Neural progenitor cell (in vitro differentiated cells): ENCODE results near the gene UTP11. TPM values are rescaled to one million over a fixed set of nuclear protein-coding genes. Genes with fewer than 3 reads are reported as not detected.

Experiments
- DNase-seq: peaks from one replicate; pipeline ENCODE4 v3.0.0-alpha.2; 2016; ENCODE audit warnings: low spot score
- H2AFZ ChIP-seq: fragments of 200-600 bp; sonication (generic); replicated peaks from 2 replicates; pipeline ENCODE4 v1.6.1; 2016; ENCODE audit warnings: antibody characterized with exemption
- H3F3A ChIP-seq: fragments of 200-600 bp; sonication (generic); 2 replicates; pipeline ENCODE4 v1.6.1; 2016; ENCODE audit warnings: antibody characterized with exemption, low read depth
- H3K27ac ChIP-seq: fragments of 200-600 bp; sonication (generic); 2 replicates; pipeline ENCODE4 v1.5.1; 2016; ENCODE audit warnings: mild to moderate bottlenecking
- H3K27me3 ChIP-seq: fragments of 200-600 bp; sonication (generic); 2 replicates; pipeline ENCODE4 v1.6.1; 2016; ENCODE audit warnings: mild to moderate bottlenecking, moderate library complexity
- H3K36me3 ChIP-seq: fragments of 200-600 bp; sonication (generic); 2 replicates; pipeline ENCODE4 v1.5.1; 2016
- H3K4me1 ChIP-seq: fragments of 200-600 bp; sonication (generic); 2 replicates; pipeline ENCODE4 v1.6.1; 2016; ENCODE audit warnings: mixed run types
- H3K4me2 ChIP-seq: fragments of 200-600 bp; sonication (generic); 2 replicates; pipeline ENCODE4 v1.6.1; 2016
- H3K4me3 ChIP-seq: fragments of 200-600 bp; sonication (generic); 2 replicates; pipeline ENCODE4 v1.5.1; 2016
- H3K79me2 ChIP-seq: fragments of 200-600 bp; sonication (generic); 2 replicates; pipeline ENCODE4 v1.6.1; 2016; ENCODE audit warnings: low read depth
- H3K9ac ChIP-seq: fragments of 200-600 bp; sonication (generic); 2 replicates; pipeline ENCODE4 v1.6.1; 2016
- H3K9me3 ChIP-seq: fragments of 200-600 bp; sonication (generic); 2 replicates; pipeline ENCODE4 v1.5.1; 2016; ENCODE audit warnings: low read depth
- H4K20me1 ChIP-seq: fragments of 200-600 bp; sonication (generic); 2 replicates; pipeline ENCODE4 v1.6.1; 2016; ENCODE audit warnings: low read depth
- H3K27ac Mint-ChIP-seq: 3 replicates; pipeline ENCODE4 v1.8.0; 2021; ENCODE audit warnings: mixed read lengths
- H3K27me3 Mint-ChIP-seq: 2 replicates; pipeline ENCODE4 v1.8.0; 2022; ENCODE audit warnings: low read depth, mild to moderate bottlenecking, inconsistent platforms, moderate library complexity, mixed read lengths; ENCODE audit not compliant: insufficient read depth
- H3K36me3 Mint-ChIP-seq: 3 replicates; pipeline ENCODE4 v1.8.0; 2021; ENCODE audit warnings: mixed read lengths
- H3K4me1 Mint-ChIP-seq: 3 replicates; pipeline ENCODE4 v1.8.0; 2021; ENCODE audit warnings: mixed read lengths
- H3K4me3 Mint-ChIP-seq: 3 replicates; pipeline ENCODE4 v1.8.0; 2021; ENCODE audit warnings: mild to moderate bottlenecking, moderate library complexity, mixed read lengths
- H3K9me3 Mint-ChIP-seq: 3 replicates; pipeline ENCODE4 v1.8.0; 2020; ENCODE audit warnings: mixed read lengths
- CTCF ChIP-seq: fragments of 200-600 bp; sonication (generic); IDR thresholded peaks from 2 replicates; pipeline ENCODE4 v1.5.1; 2017; ENCODE audit warnings: antibody characterized with exemption, mild to moderate bottlenecking
- EZH2 ChIP-seq: fragments of 200-600 bp; sonication (generic); IDR thresholded peaks from 2 replicates; pipeline ENCODE4 v1.6.1; 2017; ENCODE audit warnings: antibody characterized with exemption, mild to moderate bottlenecking, moderate library complexity
- EZH2phosphoT487 ChIP-seq: fragments of 200-600 bp; sonication (generic); IDR thresholded peaks from 2 replicates; pipeline ENCODE4 v1.6.1; 2017; ENCODE audit warnings: antibody characterized with exemption
- total RNA-seq: library from RNA; depleted of rRNA; stranded (reverse); fragments of >200 nt; gene quantifications from 2 replicates; pipeline ENCODE4 v1.2.3, GENCODE V29; 2015; ENCODE audit warnings: low replicate concordance

Gene UTP11
- total RNA-seq, 1 donor from 2014 or later = 86.0 TPM

DNA sequence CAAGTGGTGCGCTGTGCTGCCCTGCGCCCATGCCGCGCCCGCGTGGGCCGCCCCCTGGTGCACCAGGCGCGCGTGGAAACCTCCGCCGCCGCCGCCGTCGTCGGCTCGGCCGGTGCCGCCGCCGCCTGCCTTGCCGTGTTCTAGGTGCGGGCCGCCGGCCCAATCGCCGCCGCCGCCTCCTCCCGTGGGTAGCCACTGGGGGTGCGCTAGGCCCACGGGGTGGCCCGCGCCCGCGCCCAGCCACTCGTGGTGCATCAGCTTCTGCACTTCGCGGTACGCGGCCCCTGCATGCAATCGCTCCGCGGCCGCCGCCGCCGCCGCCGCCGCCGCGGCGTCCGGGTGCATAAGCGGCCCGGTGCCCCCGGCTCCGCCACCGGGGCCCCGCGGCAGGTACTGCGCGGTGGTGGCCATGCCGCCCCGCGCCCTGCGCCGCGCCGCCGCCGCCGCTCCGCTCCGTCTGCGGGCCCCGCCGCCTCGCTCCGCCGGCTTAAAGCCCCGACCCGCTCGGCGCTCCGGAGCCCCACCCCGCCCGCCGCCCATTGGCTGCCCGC is 33.9 kb downstream of the UTP11 start, which contains the start of gene POU3F1:
Gene POU3F1 (minus strand): TSS at position 461 of the 551 bp plus-strand sequence. CDS start 50 bp downstream, at position 411.
- peak; percentile 97 for DNase-seq
- peaks cover 60% of the 10 kb centered on the region for H3K4me1 Mint-ChIP-seq
- H3K4me1 ChIP-seq = peaks cover 55% of the 10 kb centered on the region
- H3K27ac ChIP-seq = peak within 1 kb of the TSS; percentile 18
- no peak for TF ChIP-seq EZH2phosphoT487
- TF ChIP-seq CTCF = no peak
- TF ChIP-seq EZH2 = no peak
- peak within 1 kb of the TSS; percentile 87 for H3K4me3 Mint-ChIP-seq
- H3K9me3 ChIP-seq = no peaks in the 10 kb centered on the region
- H3F3A ChIP-seq = peaks cover 54% of the 10 kb centered on the region
- H3K36me3 ChIP-seq = no peaks in the 10 kb centered on the region
- no peaks in the 10 kb centered on the region for H3K9me3 Mint-ChIP-seq
- H3K27me3 Mint-ChIP-seq = peaks cover 44% of the 10 kb centered on the region
- H3K4me3 ChIP-seq = peak within 1 kb of the TSS; percentile 92
- peaks cover 10% of the 10 kb centered on the region for H3K36me3 Mint-ChIP-seq
- H3K27me3 ChIP-seq = no peaks in the 10 kb centered on the region
- no peak within 1 kb of the TSS for H2AFZ ChIP-seq
- no peak within 1 kb of the TSS for H3K27ac Mint-ChIP-seq
- peaks cover 97% of the 10 kb centered on the region for H3K79me2 ChIP-seq
- H3K4me2 ChIP-seq = peak within 1 kb of the TSS; percentile 99
- H4K20me1 ChIP-seq = peaks cover 87% of the 10 kb centered on the region
- peak within 1 kb of the TSS; percentile 45 for H3K9ac ChIP-seq

DNA sequence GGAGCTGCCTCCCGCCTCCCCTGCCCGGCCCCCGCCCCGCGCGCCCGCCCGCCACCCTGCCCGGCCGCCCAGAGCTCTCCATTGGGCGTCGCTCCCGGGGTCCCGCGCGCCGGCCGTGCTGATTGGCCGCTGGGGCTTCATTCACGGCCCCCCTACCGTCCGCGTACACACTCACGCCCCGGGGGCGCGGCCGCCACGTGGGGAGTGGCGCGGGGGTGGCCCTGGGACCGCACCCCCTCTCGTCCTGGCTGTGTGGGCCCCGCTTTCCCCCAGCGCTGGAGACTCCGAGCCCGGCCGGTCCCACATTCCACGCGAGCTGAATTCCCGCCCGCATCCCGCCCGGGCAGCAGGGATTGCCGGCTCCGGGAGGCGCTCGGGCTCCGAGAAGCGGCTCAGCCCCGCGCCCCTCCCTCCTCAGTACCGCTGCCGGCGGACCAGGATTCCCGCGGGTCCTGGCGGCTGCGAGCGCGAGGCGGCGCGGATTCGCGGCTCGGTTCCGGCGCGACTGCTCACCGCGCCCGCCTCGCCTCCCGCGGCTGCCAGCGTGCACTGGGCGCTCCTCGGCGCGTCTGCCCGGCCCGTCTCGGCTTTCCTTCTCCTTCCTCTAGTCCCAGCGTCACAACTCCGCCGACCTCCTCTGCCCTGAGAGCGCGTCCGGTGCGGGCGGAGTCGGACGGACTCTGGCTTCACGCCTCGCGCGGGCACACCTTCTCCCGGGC is 34.5 kb downstream of the UTP11 start:
- H3K27me3 Mint-ChIP-seq = peaks cover 43% of the 10 kb centered on the region
- DNase-seq = peak; percentile 91
- H2AFZ ChIP-seq = no peak overlapping the region

DNA sequence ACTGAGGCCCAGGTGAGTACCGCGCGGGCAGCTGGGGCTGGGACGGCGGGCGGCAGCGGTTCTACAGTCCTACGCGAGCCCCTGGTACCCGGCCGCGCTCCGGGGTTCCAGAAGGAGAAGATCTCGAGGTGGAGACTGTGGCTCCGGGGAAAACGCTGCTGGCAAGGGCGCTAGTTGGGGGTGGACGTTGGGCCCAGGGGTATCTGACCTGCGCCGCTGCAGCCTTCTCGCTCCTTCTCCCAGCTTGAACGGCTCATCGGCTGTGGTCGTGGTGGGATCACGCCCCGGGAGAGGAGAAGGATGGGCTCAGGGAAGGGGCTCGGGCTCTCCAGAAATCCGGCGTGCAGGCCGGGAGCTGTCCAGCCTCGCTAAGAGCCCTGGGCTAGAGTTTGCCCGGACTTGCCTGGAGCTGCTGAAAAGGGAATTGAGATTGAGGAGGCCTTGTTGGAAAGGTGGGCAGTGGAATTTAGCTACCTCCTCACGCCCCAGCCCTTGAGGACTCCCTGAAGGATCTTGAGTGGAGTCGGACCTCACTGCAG is 35.1 kb downstream of the UTP11 start:
- Histone ChIP-seq H3K4me3 (peak overlapping the region; percentile 71), H3K27me3 (no peaks in the 10 kb centered on the region), H3K4me2 (peak overlapping the region; percentile 79), H4K20me1 (peaks cover 86% of the 10 kb centered on the region), H3K9ac (no peak overlapping the region), H3F3A (peaks cover 49% of the 10 kb centered on the region), H3K27ac (no peak overlapping the region), H3K4me1 (peaks cover 54% of the 10 kb centered on the region), H2AFZ (no peak overlapping the region), H3K36me3 (no peaks in the 10 kb centered on the region), H3K79me2 (peaks cover 96% of the 10 kb centered on the region), H3K9me3 (no peaks in the 10 kb centered on the region)
- H3K27me3 Mint-ChIP-seq = peaks cover 41% of the 10 kb centered on the region
- peaks cover 60% of the 10 kb centered on the region for H3K4me1 Mint-ChIP-seq
- no peak for TF ChIP-seq EZH2
- no peak for TF ChIP-seq CTCF
- TF ChIP-seq EZH2phosphoT487 = no peak
- H3K4me3 Mint-ChIP-seq = peak overlapping the region; percentile 87
- peaks cover 9% of the 10 kb centered on the region for H3K36me3 Mint-ChIP-seq
- peak; percentile 85 for DNase-seq
- no peak overlapping the region for H3K27ac Mint-ChIP-seq
- H3K9me3 Mint-ChIP-seq = no peaks in the 10 kb centered on the region

More for the DNA sequence above, 34.5 kb downstream of the UTP11 start:
- H3K27me3 ChIP-seq = no peaks in the 10 kb centered on the region
- peaks cover 96% of the 10 kb centered on the region for H3K79me2 ChIP-seq
- peak overlapping the region; percentile 71 for H3K4me3 ChIP-seq
- H3K4me2 ChIP-seq = peak overlapping the region; percentile 79
- peak overlapping the region; percentile 87 for H3K4me3 Mint-ChIP-seq
- peaks cover 53% of the 10 kb centered on the region for H3F3A ChIP-seq
- H3K9ac ChIP-seq = no peak overlapping the region
- no peak for TF ChIP-seq EZH2phosphoT487
- TF ChIP-seq CTCF = peak; percentile 29
- no peaks in the 10 kb centered on the region for H3K9me3 ChIP-seq
- H3K36me3 ChIP-seq = no peaks in the 10 kb centered on the region
- H3K36me3 Mint-ChIP-seq = peaks cover 10% of the 10 kb centered on the region
- H3K4me1 Mint-ChIP-seq = peaks cover 60% of the 10 kb centered on the region
- peaks cover 86% of the 10 kb centered on the region for H4K20me1 ChIP-seq
- H3K9me3 Mint-ChIP-seq = no peaks in the 10 kb centered on the region
- H3K27ac Mint-ChIP-seq = no peak overlapping the region
- H3K27ac ChIP-seq = no peak overlapping the region
- H3K4me1 ChIP-seq = peaks cover 55% of the 10 kb centered on the region
